HEK293 (cell line): ENCODE data around the gene SREBF2.

ENCODE experiments used
- CTCF ChIA-PET: fragments of 350-600 bp; formaldehyde crosslinking; extraction: SDS; loops from one replicate; lab custom pipeline; 2021; ENCODE audit warnings: antibody characterized with exemption; lab: Yijun Ruan, JAX
- POLR2A ChIA-PET: fragments of 300-600 bp; formaldehyde crosslinking; extraction: SDS; loops from one replicate; lab custom pipeline; 2020; ENCODE audit warnings: antibody characterized with exemption, inconsistent platforms; lab: Yijun Ruan, JAX
- H3K27ac ChIP-seq: fragments of 200-500 bp; sonication (Bioruptor generic); 2 replicates; pipeline ENCODE4 v1.5.1; 2014; ENCODE audit warnings: low read depth, low read length, control low read depth, inconsistent platforms; ENCODE audit errors: extremely low read depth
- H3K36me3 ChIP-seq, 2 experiments: fragments of 200-500 bp in 1 of 2; sonication (Bioruptor generic) in 1 of 2; 1 replicate in 1 of 2; 2 replicates in 1 of 2; pipeline ENCODE4 v1.5.1; 2014 to 2017; ENCODE audit warnings: inconsistent platforms in 2 of 2, low read length in 2 of 2; ENCODE audit not compliant: control insufficient read depth in 2 of 2, insufficient read depth in 1 of 2
- H3K4me1 ChIP-seq: fragments of 200-500 bp; sonication (Bioruptor generic); 2 replicates; pipeline ENCODE4 v1.5.1; 2014; ENCODE audit warnings: mild to moderate bottlenecking, low read length, inconsistent platforms; ENCODE audit not compliant: control insufficient read depth, insufficient read depth
- H3K4me3 ChIP-seq: 2 replicates; pipeline ENCODE4 v1.5.1; 2011; ENCODE audit warnings: low read depth, mild to moderate bottlenecking, control low read depth, low read length, moderate library complexity
- H3K9me3 ChIP-seq: fragments of 200-500 bp; sonication (Bioruptor generic); 2 replicates; pipeline ENCODE4 v1.5.1; 2014; ENCODE audit warnings: low read depth, low read length, inconsistent platforms; ENCODE audit not compliant: control insufficient read depth, insufficient read depth
- GLIS1 ChIP-seq: fragments of 450-650 bp; formaldehyde crosslinking; IDR thresholded peaks from 2 replicates; pipeline ENCODE4 v1.5.1; 2016; ENCODE audit warnings: missing biosample characterization, missing genetic modification characterization
- HOXA7 ChIP-seq: sonication (generic); formaldehyde crosslinking; IDR thresholded peaks from 2 replicates; pipeline ENCODE4 v1.8.1; 2022; ENCODE audit warnings: missing genetic modification reagents, borderline replicate concordance
- KLF9 ChIP-seq: fragments of 450-650 bp; formaldehyde crosslinking; IDR thresholded peaks from 2 replicates; pipeline ENCODE4 v1.5.1; 2016; ENCODE audit warnings: missing biosample characterization, missing genetic modification characterization, low read depth
- MZF1 ChIP-seq: fragments of 450-650 bp; formaldehyde crosslinking; IDR thresholded peaks from 2 replicates; pipeline ENCODE4 v1.5.1; 2017; ENCODE audit warnings: missing biosample characterization, missing genetic modification characterization, borderline replicate concordance
- SP7 ChIP-seq: fragments of 450-650 bp; formaldehyde crosslinking; IDR thresholded peaks from 2 replicates; pipeline ENCODE4 v1.5.1; 2016; ENCODE audit warnings: missing biosample characterization, missing genetic modification characterization
- ZIC2 ChIP-seq: fragments of 450-650 bp; formaldehyde crosslinking; IDR thresholded peaks from 2 replicates; pipeline ENCODE4 v1.5.1; 2016; ENCODE audit warnings: missing biosample characterization, missing genetic modification characterization
- ZNF184 ChIP-seq: fragments of 450-650 bp; IDR thresholded peaks from 2 replicates; pipeline ENCODE4 v1.5.1; 2018; ENCODE audit warnings: missing biosample characterization, mild to moderate bottlenecking, missing genetic modification characterization
- ZNF473 ChIP-seq: fragments of 450-650 bp; formaldehyde crosslinking; IDR thresholded peaks from 2 replicates; pipeline ENCODE4 v1.5.1; 2017; ENCODE audit warnings: missing biosample characterization, missing genetic modification characterization
- ZNF654 ChIP-seq: fragments of 450-650 bp; formaldehyde crosslinking; IDR thresholded peaks from 2 replicates; pipeline ENCODE4 v1.5.1; 2016; ENCODE audit warnings: low read depth, missing biosample characterization, missing genetic modification characterization
- ZNF830 ChIP-seq: fragments of 450-650 bp; IDR thresholded peaks from 2 replicates; pipeline ENCODE4 v1.5.0; 2018; ENCODE audit warnings: missing biosample characterization, missing genetic modification characterization, low read depth, mild to moderate bottlenecking, moderate library complexity
- TF ChIP-seq, protein P1 (sequence below): fragments of 450-650 bp; formaldehyde crosslinking; IDR thresholded peaks from 2 replicates; pipeline ENCODE4 v1.5.1; 2016; ENCODE audit warnings: missing biosample characterization, missing genetic modification characterization
- TF ChIP-seq, protein P2 (sequence below): fragments of 450-650 bp; formaldehyde crosslinking; IDR thresholded peaks from 2 replicates; pipeline ENCODE4 v1.5.1; 2016; ENCODE audit warnings: missing biosample characterization, missing genetic modification characterization
- TF ChIP-seq, protein P3 (sequence below): fragments of 450-650 bp; formaldehyde crosslinking; IDR thresholded peaks from 2 replicates; pipeline ENCODE4 v1.5.1; 2016; ENCODE audit warnings: missing biosample characterization, missing genetic modification characterization
- TF ChIP-seq, protein P4 (sequence below): fragments of 450-650 bp; formaldehyde crosslinking; conservative IDR thresholded peaks from 2 replicates; pipeline ENCODE4 v1.5.1; 2016; ENCODE audit warnings: low read depth, missing biosample characterization, missing genetic modification characterization

The SREBF2 gene

DNA sequence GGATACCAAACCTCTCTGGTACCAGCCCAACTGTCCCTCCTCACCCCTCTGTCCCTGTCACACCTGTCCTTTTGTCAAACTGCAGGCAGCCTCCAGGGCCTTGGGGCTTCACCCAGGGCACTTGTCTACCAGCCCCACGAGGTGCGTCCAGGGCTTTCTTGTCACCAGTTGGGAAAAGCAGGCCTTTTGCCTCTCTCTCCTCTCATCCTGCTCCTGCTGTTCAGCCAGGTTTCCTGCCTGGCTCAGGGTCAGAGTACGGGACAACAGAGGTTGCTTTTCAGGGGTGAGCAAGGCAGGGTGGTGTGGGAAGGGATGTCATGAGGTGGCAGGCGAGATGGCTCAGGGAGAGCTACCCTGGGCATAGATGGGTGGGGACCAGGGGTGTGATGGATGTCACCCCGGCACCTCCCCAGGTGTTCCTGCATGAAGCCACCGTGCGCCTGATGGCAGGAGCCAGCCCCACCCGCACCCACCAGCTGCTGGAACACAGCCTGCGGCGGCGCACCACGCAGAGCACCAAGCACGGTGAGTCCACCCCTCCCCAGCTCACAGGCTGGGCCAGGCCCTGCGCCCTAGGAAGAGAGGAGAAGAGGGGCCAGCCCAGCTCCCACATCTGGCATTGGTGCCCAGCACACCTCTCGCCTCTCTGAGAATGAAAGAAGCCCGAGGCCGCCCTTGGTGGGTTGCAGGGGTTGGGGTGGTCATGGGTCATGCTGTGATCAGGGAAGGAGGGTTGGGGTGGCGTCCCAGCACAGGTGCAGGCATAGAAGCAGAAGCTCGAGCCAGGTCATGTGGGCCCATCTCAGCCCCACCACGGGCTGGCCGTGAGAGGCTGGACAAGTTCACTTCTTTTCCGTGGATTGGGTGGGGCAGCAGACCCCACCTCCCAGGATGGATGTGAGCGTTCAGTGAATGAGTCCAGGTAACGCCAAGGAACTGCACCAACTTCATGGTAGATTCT is 71.8 kb downstream of the SREBF2 start:
- ChIA-PET CTCF (interaction anchor here (0.9 to 2.9 kb wide), 3 partner anchors 36 to 208 kb away, joined by 3 to 13 read pairs (median 4); no protein-coding TSS in a partner anchor), POLR2A (no interaction called here)
- no peaks in the 10 kb centered on the region for H3K9me3 ChIP-seq
- H3K27ac ChIP-seq, result no peak overlapping the region
- TF ChIP-seq HOXA7 (CRISPR knock-in tag) (no peak), ZNF830 (tag by site-specific recombination) (no peak)
- TF ChIP-seq, protein P1, sequence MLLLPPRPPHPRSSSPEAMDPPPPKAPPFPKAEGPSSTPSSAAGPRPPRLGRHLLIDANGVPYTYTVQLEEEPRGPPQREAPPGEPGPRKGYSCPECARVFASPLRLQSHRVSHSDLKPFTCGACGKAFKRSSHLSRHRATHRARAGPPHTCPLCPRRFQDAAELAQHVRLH (tag by site-specific recombination), result no peak
- no peak overlapping the region for H3K4me3 ChIP-seq
- H3K4me1 ChIP-seq, result no peaks in the 10 kb centered on the region
- H3K36me3 ChIP-seq, result peaks cover 6 to 74% of the 10 kb centered on the region in 2 experiments; a peak in 2 of 3 replicates

DNA sequence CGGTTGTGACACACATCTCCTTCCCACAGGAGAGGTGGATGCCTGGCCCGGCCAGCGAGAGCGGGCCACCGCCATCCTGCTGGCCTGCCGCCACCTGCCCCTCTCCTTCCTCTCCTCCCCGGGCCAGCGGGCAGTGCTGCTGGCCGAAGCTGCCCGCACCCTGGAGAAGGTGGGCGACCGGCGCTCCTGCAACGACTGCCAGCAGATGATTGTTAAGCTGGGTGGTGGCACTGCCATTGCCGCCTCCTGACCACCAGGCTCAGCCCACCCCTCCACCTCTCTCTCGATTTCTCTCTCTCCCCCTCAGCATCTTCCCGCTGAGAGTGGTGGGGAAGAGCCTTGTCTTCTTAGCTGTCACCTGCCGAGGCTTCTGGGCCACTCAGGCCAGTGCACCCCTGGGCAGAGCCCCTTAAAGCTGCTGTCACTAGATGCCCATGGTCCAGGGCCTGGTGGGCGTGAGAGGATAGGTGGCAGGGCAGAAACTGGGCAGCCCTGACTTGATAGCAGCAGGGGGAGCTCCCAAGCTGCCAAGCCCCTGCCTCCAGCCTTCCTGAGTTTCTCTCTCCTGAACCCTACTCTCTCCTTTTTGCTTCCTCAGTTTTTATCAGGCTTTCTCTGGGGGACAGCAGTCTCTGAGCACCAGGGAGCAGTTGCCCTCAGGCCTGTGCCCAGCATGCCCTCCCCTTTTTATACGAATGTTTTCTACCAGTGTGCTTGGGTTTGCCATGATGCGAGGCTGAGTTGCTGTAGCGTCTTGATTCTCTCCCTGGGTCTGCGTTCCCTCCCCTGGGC is 72.7 kb downstream of the SREBF2 start:
- no peak overlapping the region for H3K4me3 ChIP-seq
- peaks cover 3 to 65% of the 10 kb centered on the region in 2 experiments; a peak in 2 of 3 replicates for H3K36me3 ChIP-seq
- POLR2A ChIA-PET, result interaction anchor here (3.3 kb wide), 1 partner anchor 11 kb away, joined by 10 read pairs; no protein-coding TSS in a partner anchor
- TF ChIP-seq ZNF184 (tag by site-specific recombination) (no peak), ZIC2 (tag by site-specific recombination) (0 out of 2 replicates have a peak, but pooled peaks have one; percentile 8)
- TF ChIP-seq, protein P2, sequence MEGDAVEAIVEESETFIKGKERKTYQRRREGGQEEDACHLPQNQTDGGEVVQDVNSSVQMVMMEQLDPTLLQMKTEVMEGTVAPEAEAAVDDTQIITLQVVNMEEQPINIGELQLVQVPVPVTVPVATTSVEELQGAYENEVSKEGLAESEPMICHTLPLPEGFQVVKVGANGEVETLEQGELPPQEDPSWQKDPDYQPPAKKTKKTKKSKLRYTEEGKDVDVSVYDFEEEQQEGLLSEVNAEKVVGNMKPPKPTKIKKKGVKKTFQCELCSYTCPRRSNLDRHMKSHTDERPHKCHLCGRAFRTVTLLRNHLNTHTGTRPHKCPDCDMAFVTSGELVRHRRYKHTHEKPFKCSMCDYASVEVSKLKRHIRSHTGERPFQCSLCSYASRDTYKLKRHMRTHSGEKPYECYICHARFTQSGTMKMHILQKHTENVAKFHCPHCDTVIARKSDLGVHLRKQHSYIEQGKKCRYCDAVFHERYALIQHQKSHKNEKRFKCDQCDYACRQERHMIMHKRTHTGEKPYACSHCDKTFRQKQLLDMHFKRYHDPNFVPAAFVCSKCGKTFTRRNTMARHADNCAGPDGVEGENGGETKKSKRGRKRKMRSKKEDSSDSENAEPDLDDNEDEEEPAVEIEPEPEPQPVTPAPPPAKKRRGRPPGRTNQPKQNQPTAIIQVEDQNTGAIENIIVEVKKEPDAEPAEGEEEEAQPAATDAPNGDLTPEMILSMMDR (tag by site-specific recombination), result 0 out of 2 replicates have a peak, but pooled peaks have one; percentile 18
- TF ChIP-seq, protein P3, sequence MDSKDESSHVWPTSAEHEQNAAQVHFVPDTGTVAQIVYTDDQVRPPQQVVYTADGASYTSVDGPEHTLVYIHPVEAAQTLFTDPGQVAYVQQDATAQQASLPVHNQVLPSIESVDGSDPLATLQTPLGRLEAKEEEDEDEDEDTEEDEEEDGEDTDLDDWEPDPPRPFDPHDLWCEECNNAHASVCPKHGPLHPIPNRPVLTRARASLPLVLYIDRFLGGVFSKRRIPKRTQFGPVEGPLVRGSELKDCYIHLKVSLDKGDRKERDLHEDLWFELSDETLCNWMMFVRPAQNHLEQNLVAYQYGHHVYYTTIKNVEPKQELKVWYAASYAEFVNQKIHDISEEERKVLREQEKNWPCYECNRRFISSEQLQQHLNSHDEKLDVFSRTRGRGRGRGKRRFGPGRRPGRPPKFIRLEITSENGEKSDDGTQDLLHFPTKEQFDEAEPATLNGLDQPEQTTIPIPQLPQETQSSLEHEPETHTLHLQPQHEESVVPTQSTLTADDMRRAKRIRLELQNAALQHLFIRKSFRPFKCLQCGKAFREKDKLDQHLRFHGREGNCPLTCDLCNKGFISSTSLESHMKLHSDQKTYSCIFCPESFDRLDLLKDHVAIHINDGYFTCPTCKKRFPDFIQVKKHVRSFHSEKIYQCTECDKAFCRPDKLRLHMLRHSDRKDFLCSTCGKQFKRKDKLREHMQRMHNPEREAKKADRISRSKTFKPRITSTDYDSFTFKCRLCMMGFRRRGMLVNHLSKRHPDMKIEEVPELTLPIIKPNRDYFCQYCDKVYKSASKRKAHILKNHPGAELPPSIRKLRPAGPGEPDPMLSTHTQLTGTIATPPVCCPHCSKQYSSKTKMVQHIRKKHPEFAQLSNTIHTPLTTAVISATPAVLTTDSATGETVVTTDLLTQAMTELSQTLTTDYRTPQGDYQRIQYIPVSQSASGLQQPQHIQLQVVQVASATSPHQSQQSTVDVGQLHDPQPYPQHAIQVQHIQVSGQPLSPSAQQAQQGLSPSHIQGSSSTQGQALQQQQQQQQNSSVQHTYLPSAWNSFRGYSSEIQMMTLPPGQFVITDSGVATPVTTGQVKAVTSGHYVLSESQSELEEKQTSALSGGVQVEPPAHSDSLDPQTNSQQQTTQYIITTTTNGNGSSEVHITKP (tag by site-specific recombination), result peak; percentile 52; the same call in 1 of the 2 replicates
- no peaks in the 10 kb centered on the region for H3K4me1 ChIP-seq
- CTCF ChIA-PET, result interaction anchor here (1.5 to 2.9 kb wide), 2 partner anchors 35 to 208 kb away, joined by 3 to 13 read pairs; no protein-coding TSS in a partner anchor
- H3K9me3 ChIP-seq, result no peaks in the 10 kb centered on the region
- H3K27ac ChIP-seq, result no peak overlapping the region

DNA sequence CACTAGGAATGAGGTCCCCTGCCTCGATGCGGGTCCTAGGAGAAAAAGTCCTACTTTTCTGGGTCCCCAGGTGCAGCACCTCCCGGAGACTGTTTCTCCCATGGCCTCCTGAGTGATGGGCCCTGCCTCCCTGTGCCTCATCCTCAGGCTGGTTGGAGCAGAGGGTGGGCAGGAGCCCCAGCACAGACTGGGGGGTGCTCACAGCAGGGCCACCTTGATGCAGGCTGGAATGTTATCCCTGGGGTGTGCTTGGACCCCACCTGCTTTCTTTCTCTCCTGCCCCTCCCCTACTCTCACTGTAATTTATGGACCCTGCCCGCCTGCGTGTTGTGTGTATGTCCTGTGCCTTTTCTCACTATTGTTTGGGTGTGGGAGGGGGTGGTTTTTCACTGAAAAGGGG is 73.9 kb downstream of the SREBF2 start:
- H3K36me3 ChIP-seq, result peaks cover 3 to 58% of the 10 kb centered on the region in 2 experiments; a peak in 2 of 3 replicates

More for the DNA sequence above, 73.9 kb downstream of the SREBF2 start:
- Histone ChIP-seq H3K9me3 (no peaks in the 10 kb centered on the region), H3K4me1 (no peaks in the 10 kb centered on the region), H3K27ac (no peak overlapping the region), H3K4me3 (no peak overlapping the region)
- ChIA-PET POLR2A (interaction anchor here (1.5 to 3.3 kb wide), 2 partner anchors 12 to 43 kb away, joined by 3 to 10 read pairs; no protein-coding TSS in a partner anchor), CTCF (interaction anchor here (0.5 kb wide), 1 partner anchor 1058 kb away, joined by 4 read pairs; no protein-coding TSS in a partner anchor)
- TF ChIP-seq KLF9 (tag by site-specific recombination) (no peak), ZIC2 (tag by site-specific recombination) (0 out of 2 replicates have a peak, but pooled peaks have one; percentile 14), SP7 (no peak), GLIS1 (peak; percentile 62), ZNF654 (no peak), MZF1 (tag by site-specific recombination) (no peak), ZNF473 (tag by site-specific recombination) (no peak)
- TF ChIP-seq, protein P4, sequence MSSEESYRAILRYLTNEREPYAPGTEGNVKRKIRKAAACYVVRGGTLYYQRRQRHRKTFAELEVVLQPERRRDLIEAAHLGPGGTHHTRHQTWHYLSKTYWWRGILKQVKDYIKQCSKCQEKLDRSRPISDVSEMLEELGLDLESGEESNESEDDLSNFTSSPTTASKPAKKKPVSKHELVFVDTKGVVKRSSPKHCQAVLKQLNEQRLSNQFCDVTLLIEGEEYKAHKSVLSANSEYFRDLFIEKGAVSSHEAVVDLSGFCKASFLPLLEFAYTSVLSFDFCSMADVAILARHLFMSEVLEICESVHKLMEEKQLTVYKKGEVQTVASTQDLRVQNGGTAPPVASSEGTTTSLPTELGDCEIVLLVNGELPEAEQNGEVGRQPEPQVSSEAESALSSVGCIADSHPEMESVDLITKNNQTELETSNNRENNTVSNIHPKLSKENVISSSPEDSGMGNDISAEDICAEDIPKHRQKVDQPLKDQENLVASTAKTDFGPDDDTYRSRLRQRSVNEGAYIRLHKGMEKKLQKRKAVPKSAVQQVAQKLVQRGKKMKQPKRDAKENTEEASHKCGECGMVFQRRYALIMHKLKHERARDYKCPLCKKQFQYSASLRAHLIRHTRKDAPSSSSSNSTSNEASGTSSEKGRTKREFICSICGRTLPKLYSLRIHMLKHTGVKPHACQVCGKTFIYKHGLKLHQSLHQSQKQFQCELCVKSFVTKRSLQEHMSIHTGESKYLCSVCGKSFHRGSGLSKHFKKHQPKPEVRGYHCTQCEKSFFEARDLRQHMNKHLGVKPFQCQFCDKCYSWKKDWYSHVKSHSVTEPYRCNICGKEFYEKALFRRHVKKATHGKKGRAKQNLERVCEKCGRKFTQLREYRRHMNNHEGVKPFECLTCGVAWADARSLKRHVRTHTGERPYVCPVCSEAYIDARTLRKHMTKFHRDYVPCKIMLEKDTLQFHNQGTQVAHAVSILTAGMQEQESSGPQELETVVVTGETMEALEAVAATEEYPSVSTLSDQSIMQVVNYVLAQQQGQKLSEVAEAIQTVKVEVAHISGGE (tag by site-specific recombination), result no peak
